Suprapubic skin (tissue), 4 donors: ENCODE results near the gene TUBB4B. TPM values are rescaled to one million over a fixed set of nuclear protein-coding genes. Genes with fewer than 3 reads are reported as not detected.
A peak's percentile ranks its signal among the peaks of the same experiment; 100 is the strongest.

Experiments used
- DNase-seq, 2 donors: peaks; one replicate each; pipeline ENCODE4 v3.0.0-alpha.2; 2019; ENCODE audit warnings: low spot score in 2 of 2
- H3K27ac ChIP-seq: fragments of 200-600 bp; sonication (generic); one replicate; pipeline ENCODE4 v1.5.1; 2019
- H3K27me3 ChIP-seq: fragments of 200-600 bp; sonication (generic); one replicate; pipeline ENCODE4 v1.5.1; 2019
- H3K36me3 ChIP-seq: fragments of 200-600 bp; sonication (generic); one replicate; pipeline ENCODE4 v1.5.1; 2019
- H3K4me1 ChIP-seq: fragments of 200-600 bp; sonication (generic); one replicate; pipeline ENCODE4 v1.5.1; 2019
- H3K4me3 ChIP-seq: fragments of 200-600 bp; sonication (generic); one replicate; pipeline ENCODE4 v1.5.1; 2019; ENCODE audit warnings: mild to moderate bottlenecking
- H3K9me3 ChIP-seq: fragments of 200-600 bp; sonication (generic); one replicate; pipeline ENCODE4 v1.5.1; 2019
- CTCF ChIP-seq, 2 donors: fragments of 200-600 bp in 1 of 2; fragments of 450-650 bp in 1 of 2; sonication (generic) in 1 of 2; IDR thresholded peaks; one replicate each; pipeline ENCODE4 v1.5.1; 2016 to 2019; ENCODE audit warnings: antibody characterized with exemption in 2 of 2, mild to moderate bottlenecking in 1 of 2, moderate library complexity in 1 of 2
- EP300 ChIP-seq: sonication (generic); formaldehyde crosslinking; IDR thresholded peaks from one replicate; pipeline ENCODE4 v1.6.1; 2017; ENCODE audit warnings: antibody characterized with exemption
- POLR2A ChIP-seq, 2 donors: fragments of 450-650 bp; IDR thresholded peaks; one replicate each; pipeline ENCODE4 v1.6.1; 2017; ENCODE audit warnings: antibody characterized with exemption in 2 of 2, mild to moderate bottlenecking in 2 of 2, moderate library complexity in 2 of 2
- POLR2AphosphoS5 ChIP-seq, 3 donors: sonication (generic); formaldehyde crosslinking; IDR thresholded peaks; one replicate each; pipeline ENCODE4 v1.6.1; 2017; ENCODE audit warnings: antibody characterized with exemption in 3 of 3
- WGBS: methylation state at CpG from one replicate; pipeline ENCODE4 v1.1.5; 2018; 5-methylcytosine and 5-hydroxymethylcytosine counted together
- total RNA-seq, 4 donors: library from RNA; depleted of rRNA; stranded (reverse); fragments of >200 nt; gene quantifications; one replicate each; pipeline ENCODE4 v1.1.0, GENCODE V29; 2016

TUBB4B gene
- total RNA-seq, 4 donors from 2014 or later, result 225 to 708 (median 639) TPM

DNA sequence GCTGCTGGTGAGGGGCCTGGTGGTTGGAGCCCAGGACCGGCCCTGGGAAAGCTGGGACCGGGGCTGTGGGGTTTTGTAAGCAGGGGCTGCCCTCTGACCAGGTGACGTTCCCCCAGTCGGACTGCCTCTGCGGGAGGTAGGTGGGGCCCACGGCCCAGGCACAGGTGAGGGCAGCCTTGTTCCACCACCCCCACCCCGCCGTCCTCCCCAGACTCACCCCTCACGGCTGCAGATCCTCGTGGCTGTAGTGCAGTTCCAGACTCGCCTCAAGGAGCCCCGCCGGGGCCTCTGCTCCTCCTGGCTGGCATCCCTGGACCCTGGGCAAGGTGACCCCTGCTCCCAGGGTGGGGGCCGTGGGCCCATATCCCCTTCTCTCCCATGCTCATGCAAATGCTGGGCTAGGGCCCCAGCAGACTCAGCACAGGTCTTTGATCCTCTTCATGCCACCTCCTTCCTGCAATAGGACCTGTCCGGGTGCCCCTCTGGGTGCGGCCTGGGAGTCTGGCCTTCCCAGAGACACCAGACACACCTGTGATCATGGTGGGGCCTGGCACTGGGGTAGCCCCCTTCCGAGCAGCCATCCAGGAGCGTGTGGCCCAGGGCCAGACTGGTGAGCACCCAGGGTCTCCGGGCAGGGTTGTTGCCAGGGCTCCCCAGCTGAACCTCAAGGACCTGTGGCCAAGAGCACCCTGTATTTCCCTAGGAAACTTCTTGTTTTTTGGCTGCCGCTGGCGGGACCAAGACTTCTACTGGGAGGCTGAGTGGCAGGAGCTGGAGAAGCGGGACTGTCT, 25.7 kb upstream of the TUBB4B start:
- no peaks in the 10 kb centered on the region for H3K27me3 ChIP-seq
- peaks cover 10% of the 10 kb centered on the region for H3K36me3 ChIP-seq
- peaks cover 27% of the 10 kb centered on the region for H3K4me1 ChIP-seq
- WGBS, result 91% methylated on average over 8 of the region's 22 CpGs
- H3K27ac ChIP-seq, result no peak overlapping the region
- no peak for DNase-seq
- no peak for TF ChIP-seq CTCF (IDR thresholded peaks at IDR 0.05)
- TF ChIP-seq POLR2A (IDR thresholded peaks at IDR 0.05), result no peak
- TF ChIP-seq POLR2AphosphoS5 (IDR thresholded peaks at IDR 0.05), result no peak
- TF ChIP-seq EP300, result no peak
- no peaks in the 10 kb centered on the region for H3K9me3 ChIP-seq
- H3K4me3 ChIP-seq, result no peak overlapping the region

DNA sequence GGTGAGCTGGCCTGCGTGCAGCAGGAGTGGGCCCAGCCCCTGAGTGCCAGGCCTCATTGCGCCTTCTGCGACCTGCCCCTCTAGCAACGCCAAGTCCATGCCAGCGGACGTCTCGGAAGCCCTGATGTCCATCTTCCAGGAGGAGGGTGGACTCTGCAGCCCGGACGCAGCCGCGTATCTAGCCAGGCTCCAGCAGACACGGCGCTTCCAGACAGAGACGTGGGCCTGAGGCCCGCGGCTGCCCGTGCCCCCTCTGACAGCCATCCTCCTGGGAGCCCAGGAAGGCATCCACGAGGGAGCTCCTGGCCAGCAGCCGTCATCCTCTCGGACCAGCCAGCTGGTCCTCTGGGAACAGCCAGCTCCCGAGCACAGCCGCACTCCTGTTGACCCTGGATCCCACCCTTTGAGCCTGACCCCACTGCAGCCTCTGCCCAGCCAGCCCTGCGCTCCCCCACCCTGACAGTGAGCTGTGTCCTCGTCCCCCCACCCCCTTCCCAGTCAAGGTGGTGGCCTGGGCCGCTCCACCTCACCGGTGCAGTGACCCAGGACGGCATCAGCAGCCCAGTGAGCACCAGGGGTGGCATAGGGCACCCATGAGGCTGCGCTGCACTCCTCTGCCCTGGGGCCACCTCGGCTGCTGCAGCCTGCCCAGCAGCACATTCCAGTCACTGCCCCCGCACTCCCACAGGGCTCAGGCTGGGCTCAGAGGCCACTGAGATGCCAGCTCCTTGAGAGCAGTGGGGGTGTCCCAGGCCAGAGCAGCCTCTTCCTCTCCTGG, 24.7 kb upstream of the TUBB4B start:
- Histone ChIP-seq H3K27me3 (no peaks in the 10 kb centered on the region), H3K4me3 (no peak overlapping the region), H3K9me3 (no peaks in the 10 kb centered on the region), H3K36me3 (peaks cover 10% of the 10 kb centered on the region), H3K4me1 (peaks cover 27% of the 10 kb centered on the region), H3K27ac (no peak overlapping the region)
- no peak for TF ChIP-seq POLR2AphosphoS5 (IDR thresholded peaks at IDR 0.05)
- TF ChIP-seq POLR2A (IDR thresholded peaks at IDR 0.05), result no peak
- TF ChIP-seq CTCF (IDR thresholded peaks at IDR 0.05), result no peak
- no peak for TF ChIP-seq EP300
- no peak for DNase-seq
- 100% methylated on average over 3 of the region's 30 CpGs for WGBS

- Histone ChIP-seq H3K4me3 (peak overlapping the region; percentile 40), H3K36me3 (peaks cover 10% of the 10 kb centered on the region), H3K27me3 (no peaks in the 10 kb centered on the region), H3K4me1 (peaks cover 36% of the 10 kb centered on the region), H3K9me3 (no peaks in the 10 kb centered on the region), H3K27ac (peak overlapping the region; percentile 80)
- TF ChIP-seq EP300 (no peak), POLR2AphosphoS5 (IDR thresholded peaks at IDR 0.05) (no peak), CTCF (IDR thresholded peaks at IDR 0.05) (no peak), POLR2A (IDR thresholded peaks at IDR 0.05) (no peak)
- WGBS, result 0% methylated on average over 7 of the region's 36 CpGs
- DNase-seq, result peak in 1 of 2 donors; percentile 88
Measured at GRCh38 chr9:137217276-137218211, 23.5 kb upstream of the TUBB4B start.

GRCh38 chr9:137218212-137218753, 22.8 kb upstream of the TUBB4B start:
- Histone ChIP-seq H3K9me3 (no peaks in the 10 kb centered on the region), H3K4me3 (peak overlapping the region; percentile 40), H3K36me3 (peaks cover 10% of the 10 kb centered on the region), H3K27ac (peak overlapping the region; percentile 80), H3K27me3 (no peaks in the 10 kb centered on the region), H3K4me1 (peaks cover 42% of the 10 kb centered on the region)
- no peak for DNase-seq
- WGBS, result 81% methylated on average over 17 of the region's 30 CpGs
- TF ChIP-seq CTCF (IDR thresholded peaks at IDR 0.05) (no peak), POLR2A (IDR thresholded peaks at IDR 0.05) (no peak), POLR2AphosphoS5 (IDR thresholded peaks at IDR 0.05) (no peak), EP300 (no peak)
